BE2C (cell line): ENCODE data around the gene VIT.

ENCODE experiments used
- DNase-seq: peaks from one replicate; pipeline ENCODE4 v3.0.0-alpha.2; 2020
- H3K27me3 ChIP-seq: fragments of 250-450 bp; sonication (Bioruptor Pico); 2 replicates; pipeline ENCODE4 v1.5.1; 2020; ENCODE audit warnings: mild to moderate bottlenecking
- H3K36me3 ChIP-seq: fragments of 250-450 bp; sonication (Bioruptor Pico); 2 replicates; pipeline ENCODE4 v1.5.1; 2020; ENCODE audit warnings: mild to moderate bottlenecking
- H3K4me1 ChIP-seq: fragments of 250-450 bp; sonication (Bioruptor Pico); 2 replicates; pipeline ENCODE4 v1.5.1; 2020
- H3K4me3 ChIP-seq: 2 replicates; pipeline ENCODE4 v1.5.1; 2011; ENCODE audit warnings: low read depth, low read length
- H3K9me3 ChIP-seq: fragments of 250-450 bp; sonication (Bioruptor Pico); 2 replicates; pipeline ENCODE4 v1.5.1; 2020
- TF ChIP-seq, protein P1 (sequence below): IDR thresholded peaks from 2 replicates; pipeline ENCODE4 v1.5.1; 2012; ENCODE audit warnings: mild to moderate bottlenecking, low read depth, low read length

VIT gene

GRCh38 chr2:36729067-36729466 is 32.6 kb downstream of the VIT start:
- no peaks in the 10 kb centered on the region for H3K27me3 ChIP-seq
- TF ChIP-seq, protein P1, sequence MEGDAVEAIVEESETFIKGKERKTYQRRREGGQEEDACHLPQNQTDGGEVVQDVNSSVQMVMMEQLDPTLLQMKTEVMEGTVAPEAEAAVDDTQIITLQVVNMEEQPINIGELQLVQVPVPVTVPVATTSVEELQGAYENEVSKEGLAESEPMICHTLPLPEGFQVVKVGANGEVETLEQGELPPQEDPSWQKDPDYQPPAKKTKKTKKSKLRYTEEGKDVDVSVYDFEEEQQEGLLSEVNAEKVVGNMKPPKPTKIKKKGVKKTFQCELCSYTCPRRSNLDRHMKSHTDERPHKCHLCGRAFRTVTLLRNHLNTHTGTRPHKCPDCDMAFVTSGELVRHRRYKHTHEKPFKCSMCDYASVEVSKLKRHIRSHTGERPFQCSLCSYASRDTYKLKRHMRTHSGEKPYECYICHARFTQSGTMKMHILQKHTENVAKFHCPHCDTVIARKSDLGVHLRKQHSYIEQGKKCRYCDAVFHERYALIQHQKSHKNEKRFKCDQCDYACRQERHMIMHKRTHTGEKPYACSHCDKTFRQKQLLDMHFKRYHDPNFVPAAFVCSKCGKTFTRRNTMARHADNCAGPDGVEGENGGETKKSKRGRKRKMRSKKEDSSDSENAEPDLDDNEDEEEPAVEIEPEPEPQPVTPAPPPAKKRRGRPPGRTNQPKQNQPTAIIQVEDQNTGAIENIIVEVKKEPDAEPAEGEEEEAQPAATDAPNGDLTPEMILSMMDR: no peak
- no peak overlapping the region for H3K4me3 ChIP-seq
- H3K36me3 ChIP-seq: no peaks in the 10 kb centered on the region
- no peaks in the 10 kb centered on the region for H3K4me1 ChIP-seq
- no peak for DNase-seq
- no peaks in the 10 kb centered on the region for H3K9me3 ChIP-seq

GRCh38 chr2:36731941-36732672 is 35.6 kb downstream of the VIT start:
- Histone ChIP-seq H3K4me3 (no peak overlapping the region), H3K36me3 (no peaks in the 10 kb centered on the region), H3K9me3 (no peaks in the 10 kb centered on the region), H3K4me1 (no peaks in the 10 kb centered on the region), H3K27me3 (no peaks in the 10 kb centered on the region)
- DNase-seq: no peak
- TF ChIP-seq, protein P1: no peak

GRCh38 chr2:36732673-36733036 is 36.1 kb downstream of the VIT start:
- Histone ChIP-seq H3K4me1 (no peaks in the 10 kb centered on the region), H3K36me3 (no peaks in the 10 kb centered on the region), H3K4me3 (no peak overlapping the region), H3K9me3 (no peaks in the 10 kb centered on the region), H3K27me3 (no peaks in the 10 kb centered on the region)
- DNase-seq: no peak
- TF ChIP-seq, protein P1: no peak

DNA sequence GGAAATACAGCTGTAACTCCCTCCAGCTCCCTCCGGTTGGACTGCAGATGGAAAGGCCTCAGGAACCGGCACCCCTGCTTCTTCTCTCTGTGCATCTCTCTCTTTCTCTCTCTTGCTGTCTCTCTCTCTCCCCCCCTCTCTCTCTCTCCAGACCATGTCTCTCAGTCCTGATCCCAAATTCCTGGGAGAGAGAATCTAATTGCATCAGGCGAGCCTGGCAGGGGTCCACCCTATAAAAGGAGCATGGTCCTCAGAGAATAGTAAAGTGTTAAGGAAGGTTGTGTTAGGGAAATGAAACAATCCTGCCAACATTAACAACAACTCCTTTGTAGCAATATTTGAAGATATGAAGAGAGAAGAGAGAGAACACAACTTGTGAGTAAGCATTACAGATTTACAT is 36.7 kb downstream of the VIT start:
- Histone ChIP-seq H3K4me1 (no peaks in the 10 kb centered on the region), H3K9me3 (no peaks in the 10 kb centered on the region), H3K27me3 (no peaks in the 10 kb centered on the region; the same call in 1 of the 2 replicates), H3K4me3 (no peak overlapping the region), H3K36me3 (no peaks in the 10 kb centered on the region)
- DNase-seq: no peak
- TF ChIP-seq, protein P1: no peak

DNA sequence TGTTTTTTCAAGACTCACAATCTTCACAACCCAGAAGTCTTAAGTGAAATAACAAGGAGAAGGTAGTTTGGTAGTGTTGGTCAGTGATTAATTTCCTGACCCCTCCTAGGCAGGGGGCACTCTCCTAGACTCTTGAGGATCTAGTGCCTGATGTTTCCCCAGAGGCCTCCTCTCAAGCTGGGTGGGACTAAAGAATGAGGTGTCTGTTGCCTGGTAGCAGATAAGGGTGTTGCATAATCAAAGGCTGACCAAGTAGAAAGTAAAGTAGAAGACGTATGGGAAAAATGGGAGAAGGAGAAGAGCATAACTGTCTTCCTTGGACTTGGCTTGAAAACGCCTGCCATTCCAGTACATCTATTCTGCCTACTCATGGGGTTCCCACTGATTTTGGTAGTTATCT is 37.8 kb downstream of the VIT start:
- Histone ChIP-seq H3K27me3 (no peaks in the 10 kb centered on the region; the same call in 1 of the 2 replicates), H3K4me3 (no peak overlapping the region), H3K4me1 (no peaks in the 10 kb centered on the region), H3K36me3 (no peaks in the 10 kb centered on the region), H3K9me3 (no peaks in the 10 kb centered on the region)
- DNase-seq: no peak
- TF ChIP-seq, protein P1: no peak

DNA sequence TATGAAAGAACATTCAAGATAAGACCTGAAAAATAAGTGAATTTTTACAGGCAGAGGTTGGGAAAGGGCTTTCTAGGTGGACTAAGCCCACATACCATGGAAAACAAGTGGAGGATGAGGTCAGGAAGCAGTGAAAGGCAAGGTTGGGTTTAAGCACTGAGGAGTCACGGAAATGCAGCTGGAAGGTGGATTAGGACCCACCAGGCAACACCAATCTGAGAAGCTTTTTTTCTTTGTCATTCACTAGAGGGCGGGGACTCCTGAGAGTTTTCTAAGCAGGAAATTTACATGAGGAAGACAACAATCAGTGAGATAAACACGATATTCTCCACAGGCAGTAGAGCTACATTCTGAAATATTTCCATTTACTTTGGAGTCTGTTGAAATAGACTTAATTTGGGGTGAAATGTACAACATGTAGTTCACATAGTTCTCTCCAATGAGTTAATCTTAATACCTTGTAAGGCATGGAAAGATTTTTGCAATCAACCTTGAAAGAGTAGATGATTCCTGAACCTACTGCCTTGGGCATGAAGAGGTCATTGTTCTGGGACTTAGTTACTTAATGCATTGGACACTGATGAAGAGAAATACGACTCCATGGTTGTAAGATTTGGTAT is 40.7 kb downstream of the VIT start:
- no peak for DNase-seq
- TF ChIP-seq, protein P1: no peak
- H3K36me3 ChIP-seq: no peaks in the 10 kb centered on the region
- H3K9me3 ChIP-seq: no peaks in the 10 kb centered on the region
- no peaks in the 10 kb centered on the region for H3K4me1 ChIP-seq
- H3K4me3 ChIP-seq: no peak overlapping the region
- H3K27me3 ChIP-seq: peaks cover 3% of the 10 kb centered on the region; the same call in 1 of the 2 replicates
